K562 (cell line): Measurements from ENCODE around the gene CCDC61. TPM values are rescaled to one million over a fixed set of nuclear protein-coding genes. Genes with fewer than 3 reads are reported as not detected.

ENCODE experiments used
- ATAC-seq: fragments of 200-7000 bp; cut with Tn5 transposase; 3 replicates; pipeline ENCODE4 v1.9.1; 2020; ENCODE audit warnings: moderate library complexity
- BruUV-seq: library from RNA; stranded (reverse); fragments of 400-500 nt; replicated peaks from 2 replicates; lab custom pipeline; 2021; lab: Mats Ljungman, UMichigan
- CTCF ChIA-PET: fragments of 300-600 bp; formaldehyde crosslinking; extraction: SDS; loops from one replicate; lab custom pipeline; 2021; ENCODE audit warnings: low intra/inter-chr PET ratio; lab: Yijun Ruan, JAX
- POLR2A ChIA-PET: fragments of 300-600, 350-650 bp; sonication (Branson Sonifier 250); formaldehyde crosslinking; extraction: SDS; loops from one replicate; lab custom pipeline; 2021; ENCODE audit warnings: antibody characterized with exemption, inconsistent platforms; lab: Yijun Ruan, JAX
- DNase-seq, 4 experiments: peaks; one replicate each; pipeline versions ENCODE4 v3.0.0 to v3.0.0-alpha.2; 2011 to 2018; ENCODE audit warnings: low spot score in 3 of 4, mixed read lengths in 3 of 4; ENCODE audit errors: extremely low read depth in 1 of 4
- FAIRE-seq: peaks from 2 replicates; lab custom pipeline; 2011; peaks lifted over from hg19 to GRCh38; lab: Jason Lieb, UNC
- H2AFZ ChIP-seq: 2 replicates; pipeline ENCODE4 v1.6.0; 2011; ENCODE audit warnings: low read depth, low read length, control low read depth, inconsistent platforms
- H3K27ac ChIP-seq: fragments of 200-600 bp; 3 replicates; pipeline ENCODE4 v1.8.0; 2011; ENCODE audit warnings: low read depth, mild to moderate bottlenecking, control low read depth, inconsistent platforms, low read length, moderate library complexity, mixed read lengths; ENCODE audit errors: extremely low read depth
- H3K27me3 ChIP-seq, 2 experiments: fragments of 300-600 bp in 1 of 2; 2 replicates in 1 of 2; 3 replicates in 1 of 2; pipeline versions ENCODE4 v1.6.0 to v1.8.0; 2011; ENCODE audit warnings: inconsistent platforms in 2 of 2, low read length in 2 of 2, mild to moderate bottlenecking in 1 of 2, mixed read lengths in 1 of 2, moderate library complexity in 1 of 2; ENCODE audit not compliant: control insufficient read depth in 2 of 2, insufficient read depth in 2 of 2
- H3K36me3 ChIP-seq: fragments of 300-600 bp; 3 replicates; pipeline ENCODE4 v1.8.0; 2011; ENCODE audit warnings: mild to moderate bottlenecking, low read length, inconsistent platforms; ENCODE audit not compliant: control insufficient read depth, insufficient read depth
- H3K4me1 ChIP-seq, 2 experiments: fragments of 200-600 bp in 1 of 2; replicated peaks in 1 of 2; 2 replicates in 1 of 2; 3 replicates in 1 of 2; pipeline versions ENCODE4 v1.5.1 to v1.8.0; 2011; ENCODE audit warnings: inconsistent platforms in 2 of 2, low read length in 2 of 2, mild to moderate bottlenecking in 1 of 2, mixed read lengths in 1 of 2, moderate library complexity in 1 of 2; ENCODE audit not compliant: control insufficient read depth in 2 of 2, insufficient read depth in 2 of 2
- H3K4me2 ChIP-seq: 2 replicates; pipeline ENCODE4 v1.6.1; 2011; ENCODE audit warnings: low read length, control low read depth, inconsistent platforms, mixed read lengths; ENCODE audit not compliant: insufficient read depth
- H3K4me3 ChIP-seq: fragments of 200-600 bp; sonication (generic), shearing (Covaris generic); 2 replicates; pipeline ENCODE4 v1.5.1; 2016; ENCODE audit warnings: control low read depth, inconsistent platforms
- H3K79me2 ChIP-seq: fragments of 200-600 bp; 3 replicates; pipeline ENCODE4 v1.8.0; 2011; ENCODE audit warnings: low read length, inconsistent platforms; ENCODE audit not compliant: control insufficient read depth, insufficient read depth
- H3K9ac ChIP-seq, 2 experiments: 2 replicates each; pipeline versions ENCODE4 v1.6.0 to v1.6.1; 2011; ENCODE audit warnings: low read depth in 2 of 2, low read length in 2 of 2, control low read depth in 1 of 2, inconsistent platforms in 1 of 2, mild to moderate bottlenecking in 1 of 2, mixed read lengths in 1 of 2; ENCODE audit not compliant: insufficient read depth in 1 of 2
- H3K9me1 ChIP-seq: one replicate; pipeline ENCODE4 v1.6.0; 2011; ENCODE audit warnings: inconsistent platforms, mild to moderate bottlenecking, low read length, moderate library complexity; ENCODE audit not compliant: control insufficient read depth, insufficient read depth
- H3K9me3 ChIP-seq: replicated peaks from 2 replicates; pipeline ENCODE4 v1.5.1; 2011; ENCODE audit warnings: low read depth, low read length, inconsistent platforms; ENCODE audit not compliant: control insufficient read depth, insufficient read depth
- H4K20me1 ChIP-seq: replicated peaks from 2 replicates; pipeline ENCODE4 v1.6.1; 2011; ENCODE audit warnings: low read length, inconsistent platforms, mixed read lengths; ENCODE audit not compliant: control insufficient read depth, insufficient read depth
- BMI1 ChIP-seq: fragments of 150-350 bp; IDR thresholded peaks from 2 replicates; pipeline ENCODE4 v1.6.1; 2014; ENCODE audit warnings: low read length
- CEBPB ChIP-seq: fragments of 450-650 bp; IDR thresholded peaks from 2 replicates; pipeline ENCODE4 v1.6.1; 2016; ENCODE audit warnings: missing genetic modification characterization, missing compliant biosample characterization
- CSDE1 ChIP-seq, 2 experiments: fragments of 450-650 bp; IDR thresholded peaks; 2 replicates each; pipeline ENCODE4 v1.6.1; 2016; ENCODE audit warnings: mild to moderate bottlenecking in 1 of 2
- MXI1 ChIP-seq: IDR thresholded peaks from 2 replicates; pipeline ENCODE4 v1.6.1; 2011; ENCODE audit warnings: low read depth, mild to moderate bottlenecking, improper control_type of control experiment, low read length
- MYNN ChIP-seq, 2 experiments: sonication (generic); formaldehyde crosslinking in 1 of 2; IDR thresholded peaks; 2 replicates each; pipeline versions ENCODE4 v1.5.0 to v1.6.1; 2016 to 2020; ENCODE audit warnings: antibody characterized with exemption in 1 of 2, missing genetic modification reagents in 1 of 2
- RBM22 ChIP-seq: fragments of 200-400 bp; formaldehyde crosslinking; IDR thresholded peaks from 2 replicates; pipeline ENCODE4 v1.6.1; 2018; ENCODE audit warnings: low read length, low read depth; ENCODE audit not compliant: poor library complexity, severe bottlenecking
- RFX1 ChIP-seq: fragments of 450-650 bp; IDR thresholded peaks from 2 replicates; pipeline ENCODE4 v1.6.1; 2016; ENCODE audit warnings: mild to moderate bottlenecking, moderate library complexity
- ZNF780A ChIP-seq: fragments of 250-450 bp; sonication (Bioruptor Pico); IDR thresholded peaks from 2 replicates; pipeline ENCODE4 v1.5.0; 2021; ENCODE audit warnings: mild to moderate bottlenecking
- WGBS: fragments of 100-300 bp; shearing (Covaris generic); methylation state at CpG from one replicate; pipeline ENCODE4 v1.1.6; 2016; ENCODE audit warnings: low coverage, mixed read lengths; ENCODE audit not compliant: insufficient coverage; ENCODE audit errors: missing lambda C conversion rate; 5-methylcytosine and 5-hydroxymethylcytosine counted together
- in situ Hi-C: fragments of 300-500 bp; cut with MboI; formaldehyde crosslinking; loops from 4 replicates; pipeline ENCODE4 v1.15.0; 2018; ENCODE audit warnings: inconsistent platforms, mixed read lengths
- intact Hi-C: fragments of 100-400 bp; cut with micrococcal nuclease; formaldehyde crosslinking; loops from 2 replicates; pipeline ENCODE4 v1.14.2; 2022
- polyA plus RNA-seq, 8 experiments: library from polyadenylated mRNA; depleted of rRNA in 4 of 8; stranded (reverse) in 5 of 8; unstranded in 3 of 8; fragments of >200 nt; fragmentation: Nextera tagmentation in 2 of 8; fragmentation: Illumina TruSeq in 1 of 8; extraction: Ambion mirVana in 2 of 8; extraction: Trizol in 1 of 8; gene quantifications; 2 replicates each; pipeline versions ENCODE4 v1.2.1 to v1.2.3, GENCODE V29; 2011 to 2014; ENCODE audit warnings: inconsistent platforms in 1 of 8, missing spikeins in 1 of 8
- total RNA-seq, 7 experiments: library from RNA; depleted of rRNA in 6 of 7; stranded (reverse); fragments of >200 nt in 6 of 7; fragmentation: Illumina TruSeq in 2 of 7; extraction: Trizol in 2 of 7; gene quantifications; 2 replicates each; pipeline versions ENCODE4 v1.2.1 to v1.2.3, GENCODE V29; 2011 to 2021; ENCODE audit warnings: low replicate concordance in 1 of 7
- TF ChIP-seq, protein P1 (sequence below), 2 experiments: fragments of 150-350 bp in 1 of 2; IDR thresholded peaks; 2 replicates each; pipeline ENCODE4 v1.6.1; 2012 to 2016; ENCODE audit warnings: low read depth in 2 of 2, low read length in 2 of 2, mild to moderate bottlenecking in 1 of 2, moderate library complexity in 1 of 2
- TF ChIP-seq, protein P2 (sequence below): IDR thresholded peaks from 2 replicates; pipeline ENCODE4 v1.6.1; 2014; ENCODE audit warnings: antibody characterized with exemption
- TF ChIP-seq, protein P3 (sequence below), 2 experiments: fragments of 250-450 bp in 1 of 2; fragments of 450-650 bp in 1 of 2; sonication (Bioruptor Pico) in 1 of 2; IDR thresholded peaks; 2 replicates each; pipeline versions ENCODE4 v1.6.1 to v1.8.0; 2016 to 2021; ENCODE audit warnings: mild to moderate bottlenecking in 2 of 2, moderate library complexity in 2 of 2, missing compliant biosample characterization in 1 of 2, missing genetic modification characterization in 1 of 2

Gene CCDC61
- total and polyA plus RNA-seq, 9 of the 15 experiments (the other 6 are each of a cell fraction or from before 2014, with no cell fraction given) = 0.07 to 27.0 (median 10.3) TPM

DNA sequence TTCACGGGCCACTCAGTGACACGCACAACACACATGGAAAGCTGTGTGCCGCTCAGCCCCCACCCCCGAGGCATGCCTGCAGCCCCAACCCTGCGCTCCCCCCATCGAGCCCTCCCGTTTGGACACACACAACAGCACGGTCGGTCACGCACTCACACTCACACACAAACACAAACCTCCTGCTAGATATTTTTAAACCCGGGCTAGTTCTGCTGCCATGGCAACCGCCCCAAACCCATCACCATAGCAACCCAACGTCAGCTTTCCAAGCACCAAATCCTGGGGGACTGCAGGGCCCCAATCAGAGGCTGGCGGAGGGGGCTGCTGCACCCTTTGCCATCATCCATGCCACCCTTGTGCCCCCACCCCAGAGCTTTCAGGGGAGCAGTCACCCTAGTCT, 19.1 kb upstream of the CCDC61 start:
- Histone ChIP-seq H3K9ac (no peak overlapping the region), H3K27me3 (peaks cover 20 to 39% of the 10 kb centered on the region in 2 experiments; a peak in 4 of 5 replicates), H2AFZ (no peak overlapping the region), H3K27ac (no peak overlapping the region), H4K20me1 (peaks cover 9% of the 10 kb centered on the region), H3K36me3 (no peaks in the 10 kb centered on the region), H3K4me2 (no peak overlapping the region), H3K4me3 (no peak overlapping the region), H3K9me1 (no peaks in the 10 kb centered on the region), H3K9me3 (no peaks in the 10 kb centered on the region), H3K4me1 (peaks cover 0 to 21% of the 10 kb centered on the region in 2 experiments; a peak in 2 of 5 replicates), H3K79me2 (no peaks in the 10 kb centered on the region)
- intact Hi-C loops = no loop called here
- peak in 3 of 4 experiments; percentile 20 to 48 (median 39) for DNase-seq
- POLR2A ChIA-PET = no interaction called here
- ATAC-seq = no peak
- BruUV-seq = no TSS peak
- no peak for FAIRE-seq
- TF ChIP-seq CEBPB (no peak), RBM22 (peak; percentile 26), MYNN (IDR thresholded peaks at IDR 0.05) (peak; percentile 89), MYNN (CRISPR knock-in tag; IDR thresholded peaks at IDR 0.05) (peak; percentile 13; the same call in 1 of the 2 replicates), CSDE1 (IDR thresholded peaks at IDR 0.05) (peak in 1 of 2 experiments; percentile 49; a peak in 1 of 4 replicates), MXI1 (peak; percentile 52), ZNF780A (no peak), BMI1 (peak; percentile 61; the same call in 1 of the 2 replicates), RFX1 (peak; percentile 91)
- TF ChIP-seq, protein P1, sequence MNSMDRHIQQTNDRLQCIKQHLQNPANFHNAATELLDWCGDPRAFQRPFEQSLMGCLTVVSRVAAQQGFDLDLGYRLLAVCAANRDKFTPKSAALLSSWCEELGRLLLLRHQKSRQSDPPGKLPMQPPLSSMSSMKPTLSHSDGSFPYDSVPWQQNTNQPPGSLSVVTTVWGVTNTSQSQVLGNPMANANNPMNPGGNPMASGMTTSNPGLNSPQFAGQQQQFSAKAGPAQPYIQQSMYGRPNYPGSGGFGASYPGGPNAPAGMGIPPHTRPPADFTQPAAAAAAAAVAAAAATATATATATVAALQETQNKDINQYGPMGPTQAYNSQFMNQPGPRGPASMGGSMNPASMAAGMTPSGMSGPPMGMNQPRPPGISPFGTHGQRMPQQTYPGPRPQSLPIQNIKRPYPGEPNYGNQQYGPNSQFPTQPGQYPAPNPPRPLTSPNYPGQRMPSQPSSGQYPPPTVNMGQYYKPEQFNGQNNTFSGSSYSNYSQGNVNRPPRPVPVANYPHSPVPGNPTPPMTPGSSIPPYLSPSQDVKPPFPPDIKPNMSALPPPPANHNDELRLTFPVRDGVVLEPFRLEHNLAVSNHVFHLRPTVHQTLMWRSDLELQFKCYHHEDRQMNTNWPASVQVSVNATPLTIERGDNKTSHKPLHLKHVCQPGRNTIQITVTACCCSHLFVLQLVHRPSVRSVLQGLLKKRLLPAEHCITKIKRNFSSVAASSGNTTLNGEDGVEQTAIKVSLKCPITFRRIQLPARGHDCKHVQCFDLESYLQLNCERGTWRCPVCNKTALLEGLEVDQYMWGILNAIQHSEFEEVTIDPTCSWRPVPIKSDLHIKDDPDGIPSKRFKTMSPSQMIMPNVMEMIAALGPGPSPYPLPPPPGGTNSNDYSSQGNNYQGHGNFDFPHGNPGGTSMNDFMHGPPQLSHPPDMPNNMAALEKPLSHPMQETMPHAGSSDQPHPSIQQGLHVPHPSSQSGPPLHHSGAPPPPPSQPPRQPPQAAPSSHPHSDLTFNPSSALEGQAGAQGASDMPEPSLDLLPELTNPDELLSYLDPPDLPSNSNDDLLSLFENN (IDR thresholded peaks at IDR 0.05; ENCODE audit: low read depth in 2 of 2, low read length in 2 of 2) = no peak
- TF ChIP-seq, protein P2, sequence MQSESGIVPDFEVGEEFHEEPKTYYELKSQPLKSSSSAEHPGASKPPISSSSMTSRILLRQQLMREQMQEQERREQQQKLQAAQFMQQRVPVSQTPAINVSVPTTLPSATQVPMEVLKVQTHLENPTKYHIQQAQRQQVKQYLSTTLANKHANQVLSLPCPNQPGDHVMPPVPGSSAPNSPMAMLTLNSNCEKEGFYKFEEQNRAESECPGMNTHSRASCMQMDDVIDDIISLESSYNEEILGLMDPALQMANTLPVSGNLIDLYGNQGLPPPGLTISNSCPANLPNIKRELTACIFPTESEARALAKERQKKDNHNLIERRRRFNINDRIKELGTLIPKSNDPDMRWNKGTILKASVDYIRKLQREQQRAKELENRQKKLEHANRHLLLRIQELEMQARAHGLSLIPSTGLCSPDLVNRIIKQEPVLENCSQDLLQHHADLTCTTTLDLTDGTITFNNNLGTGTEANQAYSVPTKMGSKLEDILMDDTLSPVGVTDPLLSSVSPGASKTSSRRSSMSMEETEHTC = no peak
- TF ChIP-seq, protein P3, sequence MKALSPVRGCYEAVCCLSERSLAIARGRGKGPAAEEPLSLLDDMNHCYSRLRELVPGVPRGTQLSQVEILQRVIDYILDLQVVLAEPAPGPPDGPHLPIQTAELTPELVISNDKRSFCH (CRISPR knock-in tag; IDR thresholded peaks at IDR 0.05) = no peak
- TF ChIP-seq, protein P3 (tag; IDR thresholded peaks at IDR 0.05) = no peak
- WGBS = under 1% methylated on average over 13 of the region's 14 CpGs
- CTCF ChIA-PET = no interaction called here
- in situ Hi-C loops = no loop called here
